ENCODE data around the gene ZNF521. TPM values are rescaled to one million over a fixed set of nuclear protein-coding genes. Genes with fewer than 3 reads are reported as not detected.

ZNF521 gene
- total RNA-seq, 1 experiment from 2014 or later = not detected

GRCh38 chr18:25229081-25229480 lies 122.9 kb downstream of the ZNF521 start:
- Histone ChIP-seq H3K4me1 (ENCODE audit: insufficient read depth, low read length, poor library complexity, severe bottlenecking) (no peaks in the 10 kb centered on the region), H3K4me3 (ENCODE audit: low read depth, low read length, poor library complexity, severe bottlenecking) (no peak overlapping the region), H3K36me3 (ENCODE audit: insufficient read depth, low read length, poor library complexity, severe bottlenecking) (no peaks in the 10 kb centered on the region), H3K9me3 (ENCODE audit: low read depth, low read length, poor library complexity, severe bottlenecking) (no peaks in the 10 kb centered on the region), H3K27ac (ENCODE audit: low read depth, low read length, poor library complexity, severe bottlenecking) (no peak overlapping the region), H3K27me3 (replicated peaks; ENCODE audit: insufficient read depth, low read depth, low read length, poor library complexity) (peaks cover 9% of the 10 kb centered on the region)
- CTCF ChIA-PET = no interaction called here
- peak; percentile 3 for DNase-seq (ENCODE audit: low spot score)
- TF ChIP-seq EZH2 (IDR thresholded peaks at IDR 0.05; ENCODE audit: borderline replicate concordance, low read depth, low read length, poor library complexity, severe bottlenecking) = no peak
- no peak for TF ChIP-seq CTCF (conservative IDR thresholded peaks at IDR 0.05; ENCODE audit: low read depth, low read length)
- POLR2A ChIA-PET (ENCODE audit: low non-redundant PET) = interaction anchor here (1.0 kb wide), 1 partner anchor 134 kb away, joined by 3 read pairs; no protein-coding TSS in a partner anchor
- no TSS peak for BruUV-seq (replicated peaks)
- intact Hi-C loops (cut with micrococcal nuclease; ENCODE audit: unreplicated experiment) = no loop called here

- TF ChIP-seq CTCF (conservative IDR thresholded peaks at IDR 0.05; ENCODE audit: low read depth, low read length) (no peak), EZH2 (IDR thresholded peaks at IDR 0.05; ENCODE audit: borderline replicate concordance, low read depth, low read length, poor library complexity, severe bottlenecking) (no peak)
- H3K9me3 ChIP-seq (ENCODE audit: low read depth, low read length, poor library complexity, severe bottlenecking) = no peaks in the 10 kb centered on the region
- no peaks in the 10 kb centered on the region for H3K4me1 ChIP-seq (ENCODE audit: insufficient read depth, low read length, poor library complexity, severe bottlenecking)
- H3K27me3 ChIP-seq (replicated peaks; ENCODE audit: insufficient read depth, low read depth, low read length, poor library complexity) = peaks cover 9% of the 10 kb centered on the region
- POLR2A ChIA-PET (ENCODE audit: low non-redundant PET) = no interaction called here
- BruUV-seq (replicated peaks) = no TSS peak
- H3K4me3 ChIP-seq (ENCODE audit: low read depth, low read length, poor library complexity, severe bottlenecking) = no peak overlapping the region
- intact Hi-C loops (cut with micrococcal nuclease; ENCODE audit: unreplicated experiment) = no loop called here
- no peak overlapping the region for H3K27ac ChIP-seq (ENCODE audit: low read depth, low read length, poor library complexity, severe bottlenecking)
- CTCF ChIA-PET = no interaction called here
- H3K36me3 ChIP-seq (ENCODE audit: insufficient read depth, low read length, poor library complexity, severe bottlenecking) = no peaks in the 10 kb centered on the region
- DNase-seq (ENCODE audit: low spot score) = no peak
These were observed 123.6 kb downstream of the ZNF521 start for GRCh38 chr18:25228410-25228809.

GRCh38 chr18:25225151-25225550 lies 126.8 kb downstream of the ZNF521 start:
- DNase-seq (ENCODE audit: low spot score) = no peak
- no TSS peak for BruUV-seq (replicated peaks)
- no peak for TF ChIP-seq CTCF (conservative IDR thresholded peaks at IDR 0.05; ENCODE audit: low read depth, low read length)
- TF ChIP-seq EZH2 (IDR thresholded peaks at IDR 0.05; ENCODE audit: borderline replicate concordance, low read depth, low read length, poor library complexity, severe bottlenecking) = no peak
- H3K4me3 ChIP-seq (ENCODE audit: low read depth, low read length, poor library complexity, severe bottlenecking) = no peak overlapping the region
- intact Hi-C loops (cut with micrococcal nuclease; ENCODE audit: unreplicated experiment) = no loop called here
- CTCF ChIA-PET = no interaction called here
- POLR2A ChIA-PET (ENCODE audit: low non-redundant PET) = no interaction called here
- H3K4me1 ChIP-seq (ENCODE audit: insufficient read depth, low read length, poor library complexity, severe bottlenecking) = no peaks in the 10 kb centered on the region
- no peaks in the 10 kb centered on the region for H3K9me3 ChIP-seq (ENCODE audit: low read depth, low read length, poor library complexity, severe bottlenecking)
- H3K36me3 ChIP-seq (ENCODE audit: insufficient read depth, low read length, poor library complexity, severe bottlenecking) = no peaks in the 10 kb centered on the region
- no peaks in the 10 kb centered on the region for H3K27me3 ChIP-seq (replicated peaks; ENCODE audit: insufficient read depth, low read depth, low read length, poor library complexity)
- no peak overlapping the region for H3K27ac ChIP-seq (ENCODE audit: low read depth, low read length, poor library complexity, severe bottlenecking)
